Thyroid gland (tissue), 4 donors: Measurements from ENCODE around the gene RIPK4. TPM values are rescaled to one million over a fixed set of nuclear protein-coding genes. Genes with fewer than 3 reads are reported as not detected.

Source experiments
- DNase-seq, 2 donors: peaks; one replicate each; pipeline ENCODE4 v3.0.0-alpha.2; 2019
- H3K27ac ChIP-seq, 3 donors: fragments of 200-600 bp; sonication (generic); 1 replicate in 2 of 3; 2 replicates in 1 of 3; pipeline ENCODE4 v1.5.1; 2016 to 2019; ENCODE audit warnings: mild to moderate bottlenecking in 1 of 3, moderate library complexity in 1 of 3
- H3K27me3 ChIP-seq: fragments of 200-600 bp; sonication (generic); one replicate; pipeline ENCODE4 v1.5.1; 2019
- H3K36me3 ChIP-seq, 2 donors: fragments of 200-600 bp; sonication (generic); one replicate each; pipeline ENCODE4 v1.5.1; 2016 to 2019
- H3K4me1 ChIP-seq, 2 donors: fragments of 200-600 bp; sonication (generic); one replicate each; pipeline ENCODE4 v1.5.1; 2017 to 2019
- H3K4me3 ChIP-seq, 3 donors: fragments of 200-600 bp; sonication (generic); replicated peaks in 1 of 3; 1 replicate in 2 of 3; 2 replicates in 1 of 3; pipeline ENCODE4 v1.5.1; 2016; ENCODE audit warnings: mild to moderate bottlenecking in 1 of 3
- H3K9me3 ChIP-seq: fragments of 200-600 bp; sonication (generic); one replicate; pipeline ENCODE4 v1.5.1; 2017
- POLR2A ChIP-seq, 2 donors: fragments of 450-650 bp; IDR thresholded peaks; one replicate each; pipeline ENCODE4 v1.6.1; 2017; ENCODE audit warnings: antibody characterized with exemption in 2 of 2, mild to moderate bottlenecking in 2 of 2, moderate library complexity in 1 of 2
- WGBS, 2 donors: methylation state at CpG; one replicate each; pipeline ENCODE4 v1.1.5; 2017; 5-methylcytosine and 5-hydroxymethylcytosine counted together
- intact Hi-C: fragments of 100-400 bp; cut with DNase I; formaldehyde crosslinking; loops from one replicate; pipeline ENCODE4 v1.15.1; 2023
- total RNA-seq, 4 donors: library from RNA; depleted of rRNA; stranded (reverse); fragments of >200 nt; gene quantifications; one replicate each; pipeline ENCODE4 v1.2.3, GENCODE V29; 2016
- TF ChIP-seq, protein P1 (sequence below), 6 experiments: fragments of 200-600 bp in 3 of 6; fragments of 450-650 bp in 3 of 6; sonication (generic) in 3 of 6; IDR thresholded peaks; one replicate each; pipeline ENCODE4 v1.5.1; 2016 to 2019; ENCODE audit warnings: antibody characterized with exemption in 6 of 6, mild to moderate bottlenecking in 2 of 6, inconsistent platforms in 1 of 6, moderate library complexity in 1 of 6

The RIPK4 gene
- total RNA-seq, 4 donors from 2014 or later, result 15.3 to 24.7 (median 22.6) TPM

DNA sequence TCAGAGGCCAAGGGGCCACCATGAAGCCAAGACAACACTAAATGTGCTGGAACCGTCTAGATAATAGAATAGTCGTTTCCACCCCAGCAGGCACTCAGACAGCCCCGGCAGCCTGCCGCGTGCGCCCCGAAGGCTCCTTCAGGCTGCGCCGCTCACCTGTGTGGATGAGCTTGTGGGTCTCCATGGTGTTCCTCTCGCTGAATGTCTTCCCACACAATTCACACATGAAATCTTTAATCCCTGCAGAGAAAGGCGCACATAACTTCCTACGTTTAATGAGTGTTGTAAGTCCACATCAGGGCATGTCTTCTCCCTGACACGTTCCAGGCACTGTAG lies 43.7 kb upstream of the RIPK4 start:
- Histone ChIP-seq H3K27me3 (no peaks in the 10 kb centered on the region), H3K9me3 (no peaks in the 10 kb centered on the region), H3K4me1 (no peaks in the 10 kb centered on the region), H3K27ac (no peak overlapping the region), H3K36me3 (peaks cover 5 to 19% of the 10 kb centered on the region in 2 donors), H3K4me3 (no peak overlapping the region)
- intact Hi-C loops, result no loop called here
- WGBS, 2 donors, result 93 to 95% methylated on average over 13 of the region's 13 CpGs
- DNase-seq, result no peak
- no peak for TF ChIP-seq POLR2A (IDR thresholded peaks at IDR 0.05)
- TF ChIP-seq, protein P1, sequence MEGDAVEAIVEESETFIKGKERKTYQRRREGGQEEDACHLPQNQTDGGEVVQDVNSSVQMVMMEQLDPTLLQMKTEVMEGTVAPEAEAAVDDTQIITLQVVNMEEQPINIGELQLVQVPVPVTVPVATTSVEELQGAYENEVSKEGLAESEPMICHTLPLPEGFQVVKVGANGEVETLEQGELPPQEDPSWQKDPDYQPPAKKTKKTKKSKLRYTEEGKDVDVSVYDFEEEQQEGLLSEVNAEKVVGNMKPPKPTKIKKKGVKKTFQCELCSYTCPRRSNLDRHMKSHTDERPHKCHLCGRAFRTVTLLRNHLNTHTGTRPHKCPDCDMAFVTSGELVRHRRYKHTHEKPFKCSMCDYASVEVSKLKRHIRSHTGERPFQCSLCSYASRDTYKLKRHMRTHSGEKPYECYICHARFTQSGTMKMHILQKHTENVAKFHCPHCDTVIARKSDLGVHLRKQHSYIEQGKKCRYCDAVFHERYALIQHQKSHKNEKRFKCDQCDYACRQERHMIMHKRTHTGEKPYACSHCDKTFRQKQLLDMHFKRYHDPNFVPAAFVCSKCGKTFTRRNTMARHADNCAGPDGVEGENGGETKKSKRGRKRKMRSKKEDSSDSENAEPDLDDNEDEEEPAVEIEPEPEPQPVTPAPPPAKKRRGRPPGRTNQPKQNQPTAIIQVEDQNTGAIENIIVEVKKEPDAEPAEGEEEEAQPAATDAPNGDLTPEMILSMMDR (IDR thresholded peaks at IDR 0.05), result no peak

DNA sequence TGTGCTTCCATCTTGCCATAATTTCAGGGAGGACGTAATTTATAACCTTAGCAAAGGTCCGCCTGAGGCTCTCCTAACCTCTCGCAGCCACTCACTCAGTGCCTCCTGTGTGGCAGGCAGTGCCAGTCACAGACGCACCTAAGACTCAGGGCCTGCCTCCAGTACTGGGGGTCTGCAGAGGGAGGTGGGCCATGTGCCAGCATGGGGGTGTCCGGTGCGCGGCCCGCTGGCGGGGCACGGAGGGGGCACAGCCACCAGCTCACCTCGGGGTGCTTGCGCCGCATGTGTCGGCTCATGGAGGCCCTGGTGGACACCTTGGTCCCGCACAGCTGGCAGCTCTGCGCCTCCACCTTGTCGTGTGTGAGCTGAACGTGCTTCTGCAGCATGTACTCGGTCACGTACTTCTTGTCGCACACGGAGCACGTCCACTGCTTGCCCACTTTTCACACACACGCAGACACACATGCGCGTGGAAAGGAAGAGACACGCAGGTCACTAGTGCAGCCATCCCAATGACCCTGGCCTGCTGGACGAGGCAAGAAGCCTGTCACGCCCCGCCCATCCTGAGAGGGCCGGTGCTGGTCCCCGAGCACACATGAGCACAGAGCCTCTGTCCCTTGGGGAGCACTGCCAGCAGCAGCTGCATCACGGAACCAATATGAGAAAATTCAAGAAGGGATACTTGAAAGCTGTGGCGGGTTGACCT lies 43.2 kb upstream of the RIPK4 start:
- H3K4me3 ChIP-seq, result no peak overlapping the region
- H3K36me3 ChIP-seq, result peaks cover under 1 to 19% of the 10 kb centered on the region in 2 donors
- intact Hi-C loops, result no loop called here
- no peaks in the 10 kb centered on the region for H3K27me3 ChIP-seq
- TF ChIP-seq, protein P1 (IDR thresholded peaks at IDR 0.05), result no peak
- TF ChIP-seq POLR2A (IDR thresholded peaks at IDR 0.05), result no peak
- H3K4me1 ChIP-seq, result no peaks in the 10 kb centered on the region
- WGBS, 2 donors, result 94 to 96% methylated on average over 32 to 34 of the region's 34 CpGs
- DNase-seq, result no peak
- H3K27ac ChIP-seq, result no peak overlapping the region
- H3K9me3 ChIP-seq, result no peaks in the 10 kb centered on the region

GRCh38 chr21:41808846-41809245 lies 42.0 kb upstream of the RIPK4 start:
- H3K36me3 ChIP-seq, result peaks cover 0 to 14% of the 10 kb centered on the region in 2 donors
- 92 to 94% methylated on average over 22 of the region's 22 CpGs for WGBS, 2 donors
- no peaks in the 10 kb centered on the region for H3K9me3 ChIP-seq
- intact Hi-C loops, result no loop called here
- DNase-seq, result no peak
- no peak overlapping the region for H3K4me3 ChIP-seq
- H3K4me1 ChIP-seq, result no peaks in the 10 kb centered on the region
- H3K27me3 ChIP-seq, result no peaks in the 10 kb centered on the region
- no peak overlapping the region for H3K27ac ChIP-seq
- TF ChIP-seq POLR2A (IDR thresholded peaks at IDR 0.05), result no peak
- TF ChIP-seq, protein P1 (IDR thresholded peaks at IDR 0.05), result no peak

GRCh38 chr21:41808094-41808493 lies 41.2 kb upstream of the RIPK4 start:
- DNase-seq, result no peak
- Histone ChIP-seq H3K4me3 (no peak overlapping the region), H3K27ac (no peak overlapping the region), H3K4me1 (no peaks in the 10 kb centered on the region), H3K9me3 (no peaks in the 10 kb centered on the region), H3K36me3 (peaks cover 0 to 9% of the 10 kb centered on the region in 2 donors), H3K27me3 (no peaks in the 10 kb centered on the region)
- intact Hi-C loops, result no loop called here
- 95 to 97% methylated on average over 18 of the region's 18 CpGs for WGBS, 2 donors
- TF ChIP-seq POLR2A (IDR thresholded peaks at IDR 0.05), result no peak
- TF ChIP-seq, protein P1 (IDR thresholded peaks at IDR 0.05), result no peak

GRCh38 chr21:41806773-41807172 lies 39.9 kb upstream of the RIPK4 start:
- intact Hi-C loops, result no loop called here
- Histone ChIP-seq H3K36me3 (peaks cover 0 to 8% of the 10 kb centered on the region in 2 donors), H3K9me3 (no peaks in the 10 kb centered on the region), H3K27ac (no peak overlapping the region), H3K4me1 (no peaks in the 10 kb centered on the region), H3K27me3 (no peaks in the 10 kb centered on the region), H3K4me3 (no peak overlapping the region)
- TF ChIP-seq, protein P1 (IDR thresholded peaks at IDR 0.05), result no peak
- no peak for TF ChIP-seq POLR2A (IDR thresholded peaks at IDR 0.05)
- 99% methylated on average over 4 of the region's 4 CpGs for WGBS, 2 donors
- DNase-seq, result no peak
